Nephron progenitor cell (in vitro differentiated cells): ENCODE results near the gene PRR33.
"Not testable (repeated sequence)": the region's sequence is repeated elsewhere in the genome, so short reads cannot be mapped to it uniquely, and the experiment has no call there.

ENCODE experiments used
- DNase-seq: peaks from one replicate; pipeline ENCODE4 v3.0.0; 2021
- H3K27ac Mint-ChIP-seq: 2 replicates; pipeline ENCODE4 v1.8.0; 2021; ENCODE audit warnings: mild to moderate bottlenecking, moderate library complexity, mixed read lengths
- H3K27me3 Mint-ChIP-seq: 2 replicates; pipeline ENCODE4 v1.8.0; 2021; ENCODE audit warnings: mild to moderate bottlenecking, low read depth, mixed read lengths; ENCODE audit not compliant: poor library complexity
- H3K36me3 Mint-ChIP-seq: 2 replicates; pipeline ENCODE4 v1.8.0; 2021; ENCODE audit warnings: low read depth, mixed read lengths
- H3K4me1 Mint-ChIP-seq: 2 replicates; pipeline ENCODE4 v1.8.0; 2021; ENCODE audit warnings: mixed read lengths
- H3K4me3 Mint-ChIP-seq: 2 replicates; pipeline ENCODE4 v1.8.0; 2021; ENCODE audit warnings: mild to moderate bottlenecking, moderate library complexity, mixed read lengths
- H3K9me3 Mint-ChIP-seq: 2 replicates; pipeline ENCODE4 v1.8.0; 2021; ENCODE audit warnings: mild to moderate bottlenecking, moderate library complexity, mixed read lengths
- CTCF ChIP-seq: fragments of 200-600 bp; sonication (generic); IDR thresholded peaks from 2 replicates; pipeline ENCODE4 v1.5.0; 2021; ENCODE audit warnings: antibody characterized with exemption

The PRR33 gene

GRCh38 chr11:1878137-1879031 is 13.3 kb downstream of the PRR33 start:
- H3K4me1 Mint-ChIP-seq = peaks cover 24% of the 10 kb centered on the region
- H3K36me3 Mint-ChIP-seq = no peaks in the 10 kb centered on the region
- H3K4me3 Mint-ChIP-seq = no peak overlapping the region
- TF ChIP-seq CTCF = no peak
- no peak for DNase-seq
- H3K27ac Mint-ChIP-seq = no peak overlapping the region
- H3K27me3 Mint-ChIP-seq = peaks cover 5% of the 10 kb centered on the region
- no peaks in the 10 kb centered on the region for H3K9me3 Mint-ChIP-seq

- H3K27me3 Mint-ChIP-seq = peaks cover 8% of the 10 kb centered on the region
- H3K9me3 Mint-ChIP-seq = no peaks in the 10 kb centered on the region
- H3K4me1 Mint-ChIP-seq = peaks cover 33% of the 10 kb centered on the region
- no peaks in the 10 kb centered on the region for H3K36me3 Mint-ChIP-seq
- H3K27ac Mint-ChIP-seq = no peak overlapping the region
- H3K4me3 Mint-ChIP-seq = no peak overlapping the region
- DNase-seq = no peak
- TF ChIP-seq CTCF = no peak
Observed at GRCh38 chr11:1877211-1878136, 14.2 kb downstream of the PRR33 start.

- peak; percentile 63 for DNase-seq
- Mint-ChIP-seq H3K9me3 (no peaks in the 10 kb centered on the region), H3K4me3 (no peak overlapping the region), H3K4me1 (peaks cover 34% of the 10 kb centered on the region), H3K27me3 (peaks cover 8% of the 10 kb centered on the region), H3K27ac (no peak overlapping the region), H3K36me3 (no peaks in the 10 kb centered on the region)
- TF ChIP-seq CTCF = peak; percentile 30
Observed at GRCh38 chr11:1876361-1877063, 15.2 kb downstream of the PRR33 start.

GRCh38 chr11:1875851-1876301 is 15.8 kb downstream of the PRR33 start:
- not testable (repeated sequence) for DNase-seq, H3K36me3 Mint-ChIP-seq, H3K4me3 Mint-ChIP-seq, H3K27ac Mint-ChIP-seq, H3K9me3 Mint-ChIP-seq
- Mint-ChIP-seq H3K27me3 (peaks cover 12% of the 10 kb centered on the region), H3K4me1 (peaks cover 38% of the 10 kb centered on the region)

- Mint-ChIP-seq H3K9me3 (no peaks in the 10 kb centered on the region), H3K27me3 (peaks cover 18% of the 10 kb centered on the region), H3K4me3 (no peak overlapping the region), H3K27ac (peak overlapping the region; percentile 85), H3K36me3 (no peaks in the 10 kb centered on the region), H3K4me1 (peaks cover 37% of the 10 kb centered on the region)
- DNase-seq = no peak
- TF ChIP-seq CTCF = no peak
Observed at GRCh38 chr11:1875093-1875850, 16.4 kb downstream of the PRR33 start.

- not testable (repeated sequence) for H3K9me3 Mint-ChIP-seq, H3K4me3 Mint-ChIP-seq, H3K36me3 Mint-ChIP-seq, H3K27ac Mint-ChIP-seq
- DNase-seq = peak; percentile 9
- peaks cover 37% of the 10 kb centered on the region for H3K4me1 Mint-ChIP-seq
- H3K27me3 Mint-ChIP-seq = peaks cover 24% of the 10 kb centered on the region
Observed at GRCh38 chr11:1874441-1875092, 17.1 kb downstream of the PRR33 start.

GRCh38 chr11:1873813-1874150 is 17.9 kb downstream of the PRR33 start:
- not testable (repeated sequence) for H3K36me3 Mint-ChIP-seq, DNase-seq, H3K9me3 Mint-ChIP-seq, H3K4me3 Mint-ChIP-seq
- Mint-ChIP-seq H3K27ac (peak overlapping the region; percentile 88), H3K27me3 (peaks cover 30% of the 10 kb centered on the region), H3K4me1 (peaks cover 45% of the 10 kb centered on the region)
